Left hindlimb (tissue), 1 donor: ENCODE results near the gene TMEM238.
"Not testable (repeated sequence)": the region's sequence is repeated elsewhere in the genome, so short reads cannot be mapped to it uniquely, and the experiment has no call there.

Source experiments
- DNase-seq: peaks from one replicate; pipeline ENCODE4 v3.0.0-alpha.2; 2018

The TMEM238 gene

GRCh38 chr19:55336101-55336500 lies 48.0 kb downstream of the TMEM238 start:
- DNase-seq, result no peak

GRCh38 chr19:55333870-55334269 lies 50.2 kb downstream of the TMEM238 start:
- no peak for DNase-seq

GRCh38 chr19:55329791-55330190 lies 54.3 kb downstream of the TMEM238 start:
- not testable (repeated sequence) for DNase-seq
